Gastrocnemius medialis (tissue), 4 donors: ENCODE data around the gene ESPL1.

ENCODE experiments used
- CTCF ChIP-seq, 5 experiments: fragments of 450-650 bp in 3 of 5; fragments of 200-600 bp in 2 of 5; sonication (generic) in 2 of 5; IDR thresholded peaks in 4 of 5; conservative IDR thresholded peaks in 1 of 5; 1 replicate in 4 of 5; 2 replicates in 1 of 5; pipeline ENCODE4 v1.5.1; 2016 to 2019; ENCODE audit warnings: antibody characterized with exemption in 5 of 5, mild to moderate bottlenecking in 3 of 5, moderate library complexity in 3 of 5
- POLR2A ChIP-seq, 2 donors: fragments of 450-650 bp; IDR thresholded peaks; one replicate each; pipeline ENCODE4 v1.6.1; 2017; ENCODE audit warnings: antibody characterized with exemption in 2 of 2, mild to moderate bottlenecking in 2 of 2, moderate library complexity in 2 of 2

- TF ChIP-seq POLR2A (IDR thresholded peaks at IDR 0.05) = no peak
- no peak for TF ChIP-seq CTCF (IDR thresholded peaks at IDR 0.05 in 4 of 5, conservative IDR thresholded peaks at IDR 0.05 in 1 of 5)
Observed at GRCh38 chr12:53222806-53223261, 45.3 kb upstream of the ESPL1 start.
